ENCODE results near the gene HSPA12B. TPM values are rescaled to one million over a fixed set of nuclear protein-coding genes. Genes with fewer than 3 reads are reported as not detected.
A peak's percentile ranks its signal among the peaks of the same experiment; 100 is the strongest.

HSPA12B gene, protein sequence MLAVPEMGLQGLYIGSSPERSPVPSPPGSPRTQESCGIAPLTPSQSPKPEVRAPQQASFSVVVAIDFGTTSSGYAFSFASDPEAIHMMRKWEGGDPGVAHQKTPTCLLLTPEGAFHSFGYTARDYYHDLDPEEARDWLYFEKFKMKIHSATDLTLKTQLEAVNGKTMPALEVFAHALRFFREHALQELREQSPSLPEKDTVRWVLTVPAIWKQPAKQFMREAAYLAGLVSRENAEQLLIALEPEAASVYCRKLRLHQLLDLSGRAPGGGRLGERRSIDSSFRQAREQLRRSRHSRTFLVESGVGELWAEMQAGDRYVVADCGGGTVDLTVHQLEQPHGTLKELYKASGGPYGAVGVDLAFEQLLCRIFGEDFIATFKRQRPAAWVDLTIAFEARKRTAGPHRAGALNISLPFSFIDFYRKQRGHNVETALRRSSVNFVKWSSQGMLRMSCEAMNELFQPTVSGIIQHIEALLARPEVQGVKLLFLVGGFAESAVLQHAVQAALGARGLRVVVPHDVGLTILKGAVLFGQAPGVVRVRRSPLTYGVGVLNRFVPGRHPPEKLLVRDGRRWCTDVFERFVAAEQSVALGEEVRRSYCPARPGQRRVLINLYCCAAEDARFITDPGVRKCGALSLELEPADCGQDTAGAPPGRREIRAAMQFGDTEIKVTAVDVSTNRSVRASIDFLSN
- total RNA-seq = 21.6 TPM

DNA sequence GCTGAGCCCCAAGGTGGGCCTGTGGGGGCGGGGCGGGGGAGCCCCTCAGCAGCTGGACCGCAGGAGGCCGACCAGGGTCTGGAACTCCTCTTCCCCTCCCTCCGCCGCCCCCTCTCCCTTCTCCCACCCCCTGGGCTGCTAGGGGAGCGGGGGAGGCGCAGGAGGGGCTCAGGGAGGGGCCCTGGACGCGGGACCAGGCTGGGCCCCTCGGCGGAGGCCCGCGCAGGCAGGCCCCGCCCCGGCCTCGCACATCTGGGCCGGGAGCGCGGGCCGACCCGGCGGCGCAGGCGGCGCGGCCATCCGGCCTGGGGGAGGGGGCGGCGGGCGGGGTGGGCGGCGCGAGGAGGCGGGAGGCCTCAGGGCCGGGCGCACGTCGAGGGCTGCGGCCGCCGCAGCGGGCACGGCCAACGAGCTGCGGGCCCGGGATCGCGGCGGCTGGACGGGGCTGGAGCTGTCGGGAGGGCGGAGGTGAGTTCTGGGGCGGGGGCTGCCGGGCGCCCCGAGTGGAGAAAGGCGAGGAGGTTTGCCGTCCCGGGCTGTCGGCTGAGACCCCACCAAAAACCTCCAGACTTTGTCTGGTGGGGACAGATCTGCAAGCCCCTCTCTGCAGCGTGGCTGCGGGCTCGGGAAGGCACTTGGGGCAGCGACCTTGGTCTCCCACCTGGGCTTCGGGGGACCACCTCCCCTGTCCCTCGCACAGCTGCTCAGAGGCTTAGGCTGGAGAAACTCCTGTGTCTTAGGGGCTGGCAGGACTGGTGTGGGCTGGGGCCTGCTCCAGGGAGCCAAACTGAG, at the start of gene HSPA12B:
Gene HSPA12B (plus strand): TSS at position 359 of the 792 bp plus-strand sequence. CDS start 5,990 bp downstream, outside the sequence.
- DNase-seq (ENCODE audit: extremely low spot score in 2 of 2) = no peak
- peak within 1 kb of the TSS; percentile 42 to 53 for H3K4me3 ChIP-seq
- H3K9me3 ChIP-seq = no peaks in the 10 kb centered on the region
- no peaks in the 10 kb centered on the region for H3K27me3 ChIP-seq
- peaks cover 45% of the 10 kb centered on the region for H3K4me1 ChIP-seq
- intact Hi-C loops (cut with DNase I) = no loop called here
- H3K36me3 ChIP-seq = no peaks in the 10 kb centered on the region
- H3K27ac ChIP-seq = peak within 1 kb of the TSS; percentile 72
- TF ChIP-seq POLR2AphosphoS5 (IDR thresholded peaks at IDR 0.05; ENCODE audit: insufficient read depth in 1 of 2, low read depth in 1 of 2) (no peak), POLR2A (IDR thresholded peaks at IDR 0.05) (no peak)
- TF ChIP-seq, protein P1, sequence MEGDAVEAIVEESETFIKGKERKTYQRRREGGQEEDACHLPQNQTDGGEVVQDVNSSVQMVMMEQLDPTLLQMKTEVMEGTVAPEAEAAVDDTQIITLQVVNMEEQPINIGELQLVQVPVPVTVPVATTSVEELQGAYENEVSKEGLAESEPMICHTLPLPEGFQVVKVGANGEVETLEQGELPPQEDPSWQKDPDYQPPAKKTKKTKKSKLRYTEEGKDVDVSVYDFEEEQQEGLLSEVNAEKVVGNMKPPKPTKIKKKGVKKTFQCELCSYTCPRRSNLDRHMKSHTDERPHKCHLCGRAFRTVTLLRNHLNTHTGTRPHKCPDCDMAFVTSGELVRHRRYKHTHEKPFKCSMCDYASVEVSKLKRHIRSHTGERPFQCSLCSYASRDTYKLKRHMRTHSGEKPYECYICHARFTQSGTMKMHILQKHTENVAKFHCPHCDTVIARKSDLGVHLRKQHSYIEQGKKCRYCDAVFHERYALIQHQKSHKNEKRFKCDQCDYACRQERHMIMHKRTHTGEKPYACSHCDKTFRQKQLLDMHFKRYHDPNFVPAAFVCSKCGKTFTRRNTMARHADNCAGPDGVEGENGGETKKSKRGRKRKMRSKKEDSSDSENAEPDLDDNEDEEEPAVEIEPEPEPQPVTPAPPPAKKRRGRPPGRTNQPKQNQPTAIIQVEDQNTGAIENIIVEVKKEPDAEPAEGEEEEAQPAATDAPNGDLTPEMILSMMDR (IDR thresholded peaks at IDR 0.05) = no peak

DNA sequence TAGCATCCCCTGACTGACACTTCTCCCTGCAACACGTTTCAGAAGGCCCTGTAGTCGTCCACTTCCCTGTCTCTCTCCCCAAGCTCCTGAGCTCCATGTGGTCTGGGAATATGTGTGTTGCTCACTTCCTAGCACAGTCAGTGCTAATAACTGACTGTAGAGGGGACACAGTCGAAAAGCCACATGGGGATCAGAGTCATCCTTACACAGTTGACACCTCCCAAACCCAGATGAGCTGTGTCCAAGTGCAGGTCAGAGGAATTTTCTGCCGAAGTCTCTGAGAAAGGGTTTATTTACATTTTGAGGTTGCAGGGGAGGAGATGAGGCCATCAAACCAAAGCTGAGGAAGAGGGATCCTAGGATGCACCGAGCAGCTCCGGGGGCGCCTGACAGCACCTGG, 47.1 kb upstream of the HSPA12B start:
- H3K27me3 ChIP-seq = no peaks in the 10 kb centered on the region
- intact Hi-C loops (cut with DNase I) = no loop called here

DNA sequence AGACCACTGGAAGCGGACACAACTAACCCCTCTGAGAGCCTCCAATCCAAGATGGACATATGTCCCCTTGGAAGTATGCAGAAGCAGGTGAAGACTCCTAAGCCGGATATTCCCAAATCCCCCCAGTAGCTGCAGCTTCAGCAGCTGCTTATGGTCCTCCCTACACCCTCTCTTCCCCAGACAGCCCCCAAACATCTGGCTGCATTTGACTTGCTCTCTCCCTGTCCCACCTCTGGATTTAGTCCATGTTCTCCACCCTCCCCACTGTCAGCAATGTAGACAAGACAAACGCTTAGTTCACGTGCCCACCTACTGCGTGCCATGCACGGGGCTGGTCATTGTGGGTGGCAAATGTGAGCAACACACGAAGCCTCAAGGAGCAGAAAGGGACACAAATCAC, 46.1 kb upstream of the HSPA12B start:
- Histone ChIP-seq H3K27me3 (no peaks in the 10 kb centered on the region), H3K4me3 (no peak overlapping the region), H3K9me3 (no peaks in the 10 kb centered on the region), H3K27ac (peak overlapping the region; percentile 81), H3K36me3 (no peaks in the 10 kb centered on the region), H3K4me1 (peaks cover 26% of the 10 kb centered on the region)
- no peak for DNase-seq (ENCODE audit: extremely low spot score in 2 of 2)
- TF ChIP-seq, protein P1 (IDR thresholded peaks at IDR 0.05) = no peak
- TF ChIP-seq POLR2AphosphoS5 (IDR thresholded peaks at IDR 0.05; ENCODE audit: insufficient read depth in 1 of 2, low read depth in 1 of 2) = no peak
- no peak for TF ChIP-seq POLR2A (IDR thresholded peaks at IDR 0.05)
- intact Hi-C loops (cut with DNase I) = no loop called here

More for the DNA sequence above, 47.1 kb upstream of the HSPA12B start:
- DNase-seq (ENCODE audit: extremely low spot score in 2 of 2) = no peak
- peaks cover 26% of the 10 kb centered on the region for H3K4me1 ChIP-seq
- TF ChIP-seq POLR2AphosphoS5 (IDR thresholded peaks at IDR 0.05; ENCODE audit: insufficient read depth in 1 of 2, low read depth in 1 of 2) = no peak
- TF ChIP-seq, protein P1 (IDR thresholded peaks at IDR 0.05) = no peak
- H3K4me3 ChIP-seq = no peak overlapping the region
- H3K27ac ChIP-seq = peak overlapping the region; percentile 81
- H3K36me3 ChIP-seq = no peaks in the 10 kb centered on the region
- no peaks in the 10 kb centered on the region for H3K9me3 ChIP-seq

DNA sequence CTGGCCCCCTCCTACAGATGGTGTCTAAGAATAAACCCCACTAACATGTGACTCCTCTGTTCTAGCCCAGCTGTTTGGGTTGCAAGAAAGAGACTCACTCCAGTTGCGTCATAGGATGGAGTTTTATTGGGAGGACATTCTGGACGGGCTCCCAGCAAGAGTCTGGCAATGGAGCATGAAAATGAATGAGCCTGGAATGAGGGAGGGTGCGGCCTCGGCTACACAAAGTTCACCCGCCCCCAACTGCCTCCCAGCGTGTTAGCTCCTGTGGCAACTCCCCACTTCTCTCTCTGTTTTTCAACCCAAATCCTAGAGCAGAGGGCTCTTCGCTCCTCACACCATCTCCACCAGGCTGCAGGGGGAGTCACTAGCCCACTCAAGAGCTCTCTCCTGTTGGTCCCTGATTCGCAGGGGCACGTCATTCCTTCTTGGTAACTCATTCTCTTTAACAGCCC, 45.6 kb upstream of the HSPA12B start:
- Histone ChIP-seq H3K36me3 (no peaks in the 10 kb centered on the region), H3K4me3 (peak overlapping the region in 1 of 2 donors; percentile 6), H3K27ac (peak overlapping the region; percentile 81), H3K27me3 (no peaks in the 10 kb centered on the region), H3K9me3 (no peaks in the 10 kb centered on the region), H3K4me1 (peaks cover 26% of the 10 kb centered on the region)
- intact Hi-C loops (cut with DNase I) = no loop called here
- TF ChIP-seq POLR2AphosphoS5 (IDR thresholded peaks at IDR 0.05; ENCODE audit: insufficient read depth in 1 of 2, low read depth in 1 of 2) (peak; percentile 67 to 96), POLR2A (IDR thresholded peaks at IDR 0.05) (no peak)
- DNase-seq (ENCODE audit: extremely low spot score in 2 of 2) = peak in 1 of 2 donors; percentile 98

DNA sequence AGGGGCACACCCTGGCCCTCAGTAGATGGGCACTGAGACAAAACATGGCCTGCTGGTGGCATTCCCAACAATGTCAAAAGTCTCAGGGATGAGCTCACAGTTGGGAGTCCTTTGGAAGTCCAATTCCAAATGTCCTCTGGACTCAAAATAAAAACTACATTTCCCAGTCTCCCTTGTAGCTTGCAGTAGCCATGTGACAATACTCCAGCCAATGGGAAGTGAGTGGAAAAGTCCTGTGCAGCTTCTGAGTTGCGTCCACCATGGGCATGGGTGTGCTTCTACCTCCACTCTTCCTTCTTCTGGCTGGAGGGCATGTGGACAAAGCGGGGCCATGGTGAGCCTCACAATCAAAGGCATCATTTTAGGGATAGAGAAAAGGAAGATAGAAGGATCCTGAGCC, 44.8 kb upstream of the HSPA12B start:
- Histone ChIP-seq H3K4me1 (peaks cover 26% of the 10 kb centered on the region), H3K9me3 (no peaks in the 10 kb centered on the region), H3K27ac (peak overlapping the region; percentile 81), H3K27me3 (no peaks in the 10 kb centered on the region), H3K36me3 (no peaks in the 10 kb centered on the region), H3K4me3 (no peak overlapping the region)
- intact Hi-C loops (cut with DNase I) = no loop called here
- TF ChIP-seq, protein P1 (IDR thresholded peaks at IDR 0.05) = no peak
- TF ChIP-seq POLR2A (IDR thresholded peaks at IDR 0.05) (no peak), POLR2AphosphoS5 (IDR thresholded peaks at IDR 0.05; ENCODE audit: insufficient read depth in 1 of 2, low read depth in 1 of 2) (peak in 1 of 2 donors; percentile 54)
- no peak for DNase-seq (ENCODE audit: extremely low spot score in 2 of 2)

Measured in vagina (tissue), 2 donors.